HG03460 (cell line): ENCODE results near the gene MTHFSD.
A peak's percentile ranks its signal among the peaks of the same experiment; 100 is the strongest.

ENCODE experiments used
- ATAC-seq: cut with Tn5 transposase; IDR thresholded peaks from one replicate; pipeline ENCODE4 v1.9.1; 2021; ENCODE audit not compliant: unreplicated experiment

Gene MTHFSD

GRCh38 chr16:86572041-86572521 is 17.0 kb upstream of the MTHFSD start:
- no peak for ATAC-seq

GRCh38 chr16:86571530-86571915 is 16.5 kb upstream of the MTHFSD start:
- no peak for ATAC-seq

GRCh38 chr16:86570558-86571529 is 15.8 kb upstream of the MTHFSD start:
- no peak for ATAC-seq

GRCh38 chr16:86569701-86570447 is 14.8 kb upstream of the MTHFSD start:
- ATAC-seq, result no peak

GRCh38 chr16:86568677-86569623 is 13.9 kb upstream of the MTHFSD start:
- no peak for ATAC-seq

- no peak for ATAC-seq
These were observed 12.9 kb upstream of the MTHFSD start for GRCh38 chr16:86567701-86568581.

- ATAC-seq, result no peak
These were observed 12.1 kb upstream of the MTHFSD start for GRCh38 chr16:86566966-86567700.

- ATAC-seq, result no peak
These were observed 11.5 kb upstream of the MTHFSD start, which contains the start of gene FOXC2 for GRCh38 chr16:86566601-86566965. Gene FOXC2 (plus strand): TSS chr16:86566829. CDS start chr16:86567336, 507 bp downstream.

- ATAC-seq, result no peak
These were observed 10.8 kb upstream of the MTHFSD start for GRCh38 chr16:86565644-86566511.

GRCh38 chr16:86565181-86565631 is 10.2 kb upstream of the MTHFSD start:
- ATAC-seq, result no peak

- peak; percentile 65 for ATAC-seq
These were observed 8.7 kb upstream of the MTHFSD start for GRCh38 chr16:86563469-86564345.

- ATAC-seq, result no peak
These were observed 7.3 kb upstream of the MTHFSD start for GRCh38 chr16:86562356-86562755.

- no peak for ATAC-seq
These were observed 4.8 kb upstream of the MTHFSD start for GRCh38 chr16:86559802-86560305.

GRCh38 chr16:86558355-86559193 is 3.5 kb upstream of the MTHFSD start:
- ATAC-seq, result no peak

GRCh38 chr16:86557587-86557986 is 2.6 kb upstream of the MTHFSD start:
- no peak for ATAC-seq

GRCh38 chr16:86556576-86556975 is 1.5 kb upstream of the MTHFSD start:
- no peak for ATAC-seq
